GM23338 (cell line): ENCODE results near the gene CECR2.

ENCODE experiments used
- CREB1 ChIP-seq: fragments of 250-450 bp; sonication (Bioruptor Pico); IDR thresholded peaks from 2 replicates; pipeline ENCODE4 v1.5.0; 2020; ENCODE audit warnings: low read depth, mild to moderate bottlenecking, moderate library complexity
- POLR2AphosphoS5 ChIP-seq: IDR thresholded peaks from 2 replicates; pipeline ENCODE4 v1.6.1; 2016; ENCODE audit warnings: antibody characterized with exemption, low read depth
- ZNF114 ChIP-seq: fragments of 250-450 bp; sonication (Bioruptor Pico); IDR thresholded peaks from 2 replicates; pipeline ENCODE4 v1.5.0; 2020; ENCODE audit warnings: mild to moderate bottlenecking, moderate library complexity
- TF ChIP-seq, protein P1 (sequence below), 2 experiments: fragments of 200-600 bp in 1 of 2; sonication (generic) in 1 of 2; conservative IDR thresholded peaks; 2 replicates each; pipeline versions ENCODE4 v1.5.1 to v1.6.1; 2016 to 2017; ENCODE audit warnings: antibody characterized with exemption in 2 of 2, low read depth in 2 of 2, mild to moderate bottlenecking in 2 of 2, moderate library complexity in 1 of 2
- TF ChIP-seq, protein P2 (sequence below): IDR thresholded peaks from one replicate; pipeline ENCODE4 v1.6.1; 2018; ENCODE audit warnings: antibody characterized with exemption; ENCODE audit not compliant: unreplicated experiment

DNA sequence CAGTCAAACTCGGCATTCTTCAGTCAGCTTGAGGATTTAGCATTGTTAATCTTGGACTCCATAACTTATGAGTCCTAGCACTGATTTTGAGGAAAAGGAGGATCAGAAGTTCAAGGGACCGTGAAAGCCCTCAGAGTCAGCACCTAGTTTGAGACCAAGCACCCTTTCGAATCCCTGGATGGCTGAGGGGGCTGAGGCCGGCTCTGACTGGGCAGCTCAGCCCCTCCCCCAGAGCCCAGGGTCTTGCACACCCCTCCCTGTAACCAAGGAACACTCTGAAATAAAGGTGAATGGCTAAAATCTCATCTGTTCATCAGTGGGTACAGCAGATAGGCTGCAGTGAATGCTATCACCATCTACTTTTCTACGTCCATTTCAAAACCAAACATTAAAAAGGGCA is 221.3 kb downstream of the CECR2 start:
- TF ChIP-seq, protein P1, sequence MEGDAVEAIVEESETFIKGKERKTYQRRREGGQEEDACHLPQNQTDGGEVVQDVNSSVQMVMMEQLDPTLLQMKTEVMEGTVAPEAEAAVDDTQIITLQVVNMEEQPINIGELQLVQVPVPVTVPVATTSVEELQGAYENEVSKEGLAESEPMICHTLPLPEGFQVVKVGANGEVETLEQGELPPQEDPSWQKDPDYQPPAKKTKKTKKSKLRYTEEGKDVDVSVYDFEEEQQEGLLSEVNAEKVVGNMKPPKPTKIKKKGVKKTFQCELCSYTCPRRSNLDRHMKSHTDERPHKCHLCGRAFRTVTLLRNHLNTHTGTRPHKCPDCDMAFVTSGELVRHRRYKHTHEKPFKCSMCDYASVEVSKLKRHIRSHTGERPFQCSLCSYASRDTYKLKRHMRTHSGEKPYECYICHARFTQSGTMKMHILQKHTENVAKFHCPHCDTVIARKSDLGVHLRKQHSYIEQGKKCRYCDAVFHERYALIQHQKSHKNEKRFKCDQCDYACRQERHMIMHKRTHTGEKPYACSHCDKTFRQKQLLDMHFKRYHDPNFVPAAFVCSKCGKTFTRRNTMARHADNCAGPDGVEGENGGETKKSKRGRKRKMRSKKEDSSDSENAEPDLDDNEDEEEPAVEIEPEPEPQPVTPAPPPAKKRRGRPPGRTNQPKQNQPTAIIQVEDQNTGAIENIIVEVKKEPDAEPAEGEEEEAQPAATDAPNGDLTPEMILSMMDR (conservative IDR thresholded peaks at IDR 0.05; ENCODE audit: low read depth in 2 of 2) = no peak
- TF ChIP-seq, protein P2, sequence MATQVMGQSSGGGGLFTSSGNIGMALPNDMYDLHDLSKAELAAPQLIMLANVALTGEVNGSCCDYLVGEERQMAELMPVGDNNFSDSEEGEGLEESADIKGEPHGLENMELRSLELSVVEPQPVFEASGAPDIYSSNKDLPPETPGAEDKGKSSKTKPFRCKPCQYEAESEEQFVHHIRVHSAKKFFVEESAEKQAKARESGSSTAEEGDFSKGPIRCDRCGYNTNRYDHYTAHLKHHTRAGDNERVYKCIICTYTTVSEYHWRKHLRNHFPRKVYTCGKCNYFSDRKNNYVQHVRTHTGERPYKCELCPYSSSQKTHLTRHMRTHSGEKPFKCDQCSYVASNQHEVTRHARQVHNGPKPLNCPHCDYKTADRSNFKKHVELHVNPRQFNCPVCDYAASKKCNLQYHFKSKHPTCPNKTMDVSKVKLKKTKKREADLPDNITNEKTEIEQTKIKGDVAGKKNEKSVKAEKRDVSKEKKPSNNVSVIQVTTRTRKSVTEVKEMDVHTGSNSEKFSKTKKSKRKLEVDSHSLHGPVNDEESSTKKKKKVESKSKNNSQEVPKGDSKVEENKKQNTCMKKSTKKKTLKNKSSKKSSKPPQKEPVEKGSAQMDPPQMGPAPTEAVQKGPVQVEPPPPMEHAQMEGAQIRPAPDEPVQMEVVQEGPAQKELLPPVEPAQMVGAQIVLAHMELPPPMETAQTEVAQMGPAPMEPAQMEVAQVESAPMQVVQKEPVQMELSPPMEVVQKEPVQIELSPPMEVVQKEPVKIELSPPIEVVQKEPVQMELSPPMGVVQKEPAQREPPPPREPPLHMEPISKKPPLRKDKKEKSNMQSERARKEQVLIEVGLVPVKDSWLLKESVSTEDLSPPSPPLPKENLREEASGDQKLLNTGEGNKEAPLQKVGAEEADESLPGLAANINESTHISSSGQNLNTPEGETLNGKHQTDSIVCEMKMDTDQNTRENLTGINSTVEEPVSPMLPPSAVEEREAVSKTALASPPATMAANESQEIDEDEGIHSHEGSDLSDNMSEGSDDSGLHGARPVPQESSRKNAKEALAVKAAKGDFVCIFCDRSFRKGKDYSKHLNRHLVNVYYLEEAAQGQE = no peak
- TF ChIP-seq ZNF114 (CRISPR knock-in tag) (no peak), CREB1 (CRISPR knock-in tag) (no peak), POLR2AphosphoS5 (no peak)
